Esophagus squamous epithelium (tissue), 4 donors: ENCODE results near the gene MX1.

Source experiments
- POLR2A ChIP-seq, 4 donors: fragments of 450-650 bp; IDR thresholded peaks; one replicate each; pipeline ENCODE4 v1.6.1; 2017; ENCODE audit warnings: antibody characterized with exemption in 4 of 4, mild to moderate bottlenecking in 4 of 4, moderate library complexity in 3 of 4
- TF ChIP-seq, protein P1 (sequence below), 6 experiments: fragments of 450-650 bp in 4 of 6; fragments of 200-600 bp in 2 of 6; sonication (generic) in 2 of 6; IDR thresholded peaks; one replicate each; pipeline ENCODE4 v1.5.1; 2016 to 2019; ENCODE audit warnings: antibody characterized with exemption in 6 of 6, mild to moderate bottlenecking in 4 of 6, moderate library complexity in 4 of 6

- TF ChIP-seq, protein P1, sequence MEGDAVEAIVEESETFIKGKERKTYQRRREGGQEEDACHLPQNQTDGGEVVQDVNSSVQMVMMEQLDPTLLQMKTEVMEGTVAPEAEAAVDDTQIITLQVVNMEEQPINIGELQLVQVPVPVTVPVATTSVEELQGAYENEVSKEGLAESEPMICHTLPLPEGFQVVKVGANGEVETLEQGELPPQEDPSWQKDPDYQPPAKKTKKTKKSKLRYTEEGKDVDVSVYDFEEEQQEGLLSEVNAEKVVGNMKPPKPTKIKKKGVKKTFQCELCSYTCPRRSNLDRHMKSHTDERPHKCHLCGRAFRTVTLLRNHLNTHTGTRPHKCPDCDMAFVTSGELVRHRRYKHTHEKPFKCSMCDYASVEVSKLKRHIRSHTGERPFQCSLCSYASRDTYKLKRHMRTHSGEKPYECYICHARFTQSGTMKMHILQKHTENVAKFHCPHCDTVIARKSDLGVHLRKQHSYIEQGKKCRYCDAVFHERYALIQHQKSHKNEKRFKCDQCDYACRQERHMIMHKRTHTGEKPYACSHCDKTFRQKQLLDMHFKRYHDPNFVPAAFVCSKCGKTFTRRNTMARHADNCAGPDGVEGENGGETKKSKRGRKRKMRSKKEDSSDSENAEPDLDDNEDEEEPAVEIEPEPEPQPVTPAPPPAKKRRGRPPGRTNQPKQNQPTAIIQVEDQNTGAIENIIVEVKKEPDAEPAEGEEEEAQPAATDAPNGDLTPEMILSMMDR (IDR thresholded peaks at IDR 0.05), result no peak
- TF ChIP-seq POLR2A (IDR thresholded peaks at IDR 0.05), result no peak
Observed at GRCh38 chr21:41491412-41491811, 65.4 kb downstream of the MX1 start.
